A549 (cell line): Measurements from ENCODE around the gene MOSPD3. TPM values are rescaled to one million over a fixed set of nuclear protein-coding genes. Genes with fewer than 3 reads are reported as not detected.

Experiments
- ATAC-seq, 2 experiments: fragments of 200-7000 bp in 1 of 2; fragments of >200 bp in 1 of 2; cut with Nextera tagmentation in 1 of 2; cut with Tn5 transposase in 1 of 2; 3 replicates each; pipeline versions ENCODE4 v1.8.0 to v1.9.1; 2018 to 2020; ENCODE audit warnings: mild to moderate bottlenecking in 1 of 2, moderate library complexity in 1 of 2
- CTCF ChIA-PET: fragments of 300-600 bp; sonication (Branson Sonifier 250); formaldehyde crosslinking; extraction: SDS; loops from one replicate; lab custom pipeline; 2021; ENCODE audit warnings: antibody characterized with exemption, inconsistent platforms; lab: Yijun Ruan, JAX
- POLR2A ChIA-PET: fragments of 350-600 bp; formaldehyde crosslinking; extraction: SDS; loops from one replicate; lab custom pipeline; 2021; ENCODE audit warnings: antibody characterized with exemption, inconsistent platforms; lab: Yijun Ruan, JAX
- DNase-seq, 2 experiments: peaks; one replicate each; pipeline versions ENCODE4 v3.0.0 to v3.0.0-alpha.2; 2011 to 2016; ENCODE audit warnings: low read depth in 1 of 2, low spot score in 1 of 2
- FAIRE-seq: peaks from 2 replicates; lab custom pipeline; 2011; peaks lifted over from hg19 to GRCh38; lab: Jason Lieb, UNC
- H3K27ac ChIP-seq, 2 experiments: fragments of >200 bp; sonication (Bioruptor Twin); formaldehyde crosslinking; 3 replicates each; pipeline ENCODE4 v1.5.1; 2016 to 2017
- H3K4me1 ChIP-seq: fragments of >200 bp; sonication (Bioruptor Twin); formaldehyde crosslinking; 3 replicates; pipeline ENCODE4 v1.6.1; 2016
- H3K4me2 ChIP-seq: fragments of >200 bp; sonication (Bioruptor Twin); formaldehyde crosslinking; 3 replicates; pipeline ENCODE4 v1.6.1; 2016
- H3K4me3 ChIP-seq: fragments of >200 bp; sonication (Bioruptor Twin); formaldehyde crosslinking; 3 replicates; pipeline ENCODE4 v1.5.1; 2016
- H3K9me3 ChIP-seq: fragments of >200 bp; sonication (Bioruptor Twin); formaldehyde crosslinking; 3 replicates; pipeline ENCODE4 v1.6.1; 2016
- CBX8 ChIP-seq: fragments of 200-600 bp; sonication (generic); IDR thresholded peaks from 2 replicates; pipeline ENCODE4 v1.6.1; 2016
- EP300 ChIP-seq, 2 experiments: fragments of >200 bp; sonication (Bioruptor Twin); formaldehyde crosslinking; IDR thresholded peaks; 2 replicates in 1 of 2; 3 replicates in 1 of 2; pipeline ENCODE4 v1.6.1; 2016 to 2017
- ESRRA ChIP-seq: fragments of 150-350 bp; IDR thresholded peaks from 2 replicates; pipeline ENCODE4 v1.6.1; 2014; ENCODE audit warnings: mild to moderate bottlenecking, low read length, borderline replicate concordance
- FOSB ChIP-seq: fragments of 250-450 bp; sonication (Bioruptor Pico); IDR thresholded peaks from 2 replicates; pipeline ENCODE4 v1.5.0; 2020; ENCODE audit warnings: mild to moderate bottlenecking, moderate library complexity
- FOSL2 ChIP-seq, 2 experiments: fragments of 450-650 bp in 1 of 2; fragments of >200 bp in 1 of 2; sonication (Bioruptor Twin) in 1 of 2; formaldehyde crosslinking; IDR thresholded peaks; 2 replicates each; pipeline versions ENCODE4 v1.5.0 to v1.6.1; 2016 to 2020; ENCODE audit warnings: mild to moderate bottlenecking in 1 of 2, moderate library complexity in 1 of 2
- FOXS1 ChIP-seq: fragments of 250-450 bp; sonication (Bioruptor Pico); IDR thresholded peaks from 2 replicates; pipeline ENCODE4 v1.5.0; 2020; ENCODE audit warnings: mild to moderate bottlenecking, moderate library complexity
- HOXA7 ChIP-seq: fragments of 250-450 bp; sonication (Bioruptor Pico); IDR thresholded peaks from 2 replicates; pipeline ENCODE4 v1.5.0; 2020; ENCODE audit warnings: mild to moderate bottlenecking, moderate library complexity
- HOXB13 ChIP-seq: fragments of 250-450 bp; sonication (Bioruptor Pico); IDR thresholded peaks from 2 replicates; pipeline ENCODE4 v1.5.0; 2020; ENCODE audit warnings: low read depth, mild to moderate bottlenecking, moderate library complexity
- JUNB ChIP-seq: fragments of >200 bp; sonication (Bioruptor Twin); formaldehyde crosslinking; IDR thresholded peaks from 2 replicates; pipeline ENCODE4 v1.6.1; 2016
- KDM5A ChIP-seq: fragments of 200-600 bp; sonication (generic); IDR thresholded peaks from 2 replicates; pipeline ENCODE4 v1.6.1; 2016; ENCODE audit warnings: antibody characterized with exemption, mild to moderate bottlenecking
- MAFK ChIP-seq: fragments of 450-650 bp; IDR thresholded peaks from 2 replicates; pipeline ENCODE4 v1.6.1; 2014; ENCODE audit not compliant: partially characterized antibody
- MAX ChIP-seq: IDR thresholded peaks from 2 replicates; pipeline ENCODE4 v1.6.1; 2012
- MYC ChIP-seq: IDR thresholded peaks from 2 replicates; pipeline ENCODE4 v1.6.1; 2012; ENCODE audit warnings: mild to moderate bottlenecking, inconsistent platforms, low read length, improper control_type of control experiment, borderline replicate concordance
- NPAS2 ChIP-seq: fragments of 250-450 bp; sonication (Bioruptor Pico); IDR thresholded peaks from 2 replicates; pipeline ENCODE4 v1.8.0; 2022; ENCODE audit warnings: mild to moderate bottlenecking, moderate library complexity, borderline replicate concordance
- PHF8 ChIP-seq: fragments of 200-600 bp; sonication (generic); IDR thresholded peaks from 2 replicates; pipeline ENCODE4 v1.6.1; 2016; ENCODE audit warnings: low read depth, mild to moderate bottlenecking, antibody characterized with exemption, moderate library complexity, borderline replicate concordance
- POLR2AphosphoS2 ChIP-seq: conservative IDR thresholded peaks from 2 replicates; pipeline ENCODE4 v1.6.1; 2012; ENCODE audit warnings: low read length, improper control_type of control experiment, inconsistent platforms
- RAD21 ChIP-seq, 2 experiments: fragments of >200 bp in 1 of 2; sonication (Bioruptor Twin) in 1 of 2; formaldehyde crosslinking in 1 of 2; IDR thresholded peaks in 1 of 2; conservative IDR thresholded peaks in 1 of 2; 2 replicates in 1 of 2; 3 replicates in 1 of 2; pipeline ENCODE4 v1.6.1; 2012 to 2018; ENCODE audit warnings: inconsistent platforms in 1 of 2
- RARB ChIP-seq: fragments of 250-450 bp; sonication (Bioruptor Pico); IDR thresholded peaks from 2 replicates; pipeline ENCODE4 v1.8.0; 2021; ENCODE audit warnings: mild to moderate bottlenecking, moderate library complexity
- RFX5 ChIP-seq: fragments of 450-650 bp; IDR thresholded peaks from 2 replicates; pipeline ENCODE4 v1.7.1; 2014; ENCODE audit warnings: antibody characterized with exemption, mild to moderate bottlenecking, moderate library complexity
- RNF2 ChIP-seq: fragments of 200-600 bp; sonication (generic); IDR thresholded peaks from 2 replicates; pipeline ENCODE4 v1.6.1; 2016; ENCODE audit warnings: low read depth, mild to moderate bottlenecking, antibody characterized with exemption, moderate library complexity, borderline replicate concordance
- SREBF2 ChIP-seq: fragments of 450-650 bp; IDR thresholded peaks from 2 replicates; pipeline ENCODE4 v1.6.1; 2014; ENCODE audit warnings: mild to moderate bottlenecking, moderate library complexity
- TFCP2L1 ChIP-seq: fragments of 250-450 bp; sonication (Bioruptor Pico); IDR thresholded peaks from 2 replicates; pipeline ENCODE4 v1.5.0; 2021; ENCODE audit warnings: mild to moderate bottlenecking
- TP53 ChIP-seq: fragments of 250-450 bp; sonication (Bioruptor Pico); IDR thresholded peaks from 2 replicates; pipeline ENCODE4 v1.5.0; 2021; ENCODE audit warnings: mild to moderate bottlenecking, moderate library complexity
- USF2 ChIP-seq: fragments of 450-650 bp; IDR thresholded peaks from 2 replicates; pipeline ENCODE4 v1.6.1; 2014; ENCODE audit warnings: antibody characterized with exemption
- ZC3H11A ChIP-seq: fragments of 450-650 bp; IDR thresholded peaks from 2 replicates; pipeline ENCODE4 v1.6.1; 2014; ENCODE audit warnings: antibody characterized with exemption, mild to moderate bottlenecking
- WGBS: methylation state at CpG from one replicate; pipeline ENCODE4 v1.1.6; 2017; ENCODE audit errors: missing lambda C conversion rate; 5-methylcytosine and 5-hydroxymethylcytosine counted together
- polyA plus RNA-seq, 4 experiments: library from polyadenylated mRNA; depleted of rRNA in 3 of 4; stranded (reverse); fragments of >200 nt; fragmentation: RNase III in 1 of 4; extraction: RNeasy Plus Mini Kit Qiagen cat#74134 plus additional on column Dnase treatment in 1 of 4; gene quantifications; 2 replicates in 3 of 4; 3 replicates in 1 of 4; pipeline ENCODE4 v1.2.3, GENCODE V29; 2011 to 2017
- TF ChIP-seq, protein P1 (sequence below): fragments of >200 bp; sonication (Bioruptor Twin); formaldehyde crosslinking; IDR thresholded peaks from 3 replicates; pipeline ENCODE4 v1.5.1; 2016
- TF ChIP-seq, protein P2 (sequence below): fragments of 250-450 bp; sonication (Bioruptor Pico); IDR thresholded peaks from 2 replicates; pipeline ENCODE4 v1.5.0; 2020; ENCODE audit warnings: low read depth, mild to moderate bottlenecking, moderate library complexity

The MOSPD3 gene
- polyA plus RNA-seq, 2 of the 4 experiments (the other 2 are of a cell fraction) = 6.1 to 14.8 TPM

- H3K4me1 ChIP-seq = peaks cover 4% of the 10 kb centered on the region; the same call in 1 of the 3 replicates
- peak in 1 of 2 experiments; percentile 29; a peak in 3 of 6 replicates for ATAC-seq
- no peak for FAIRE-seq
- peak overlapping the region; percentile 96 for H3K4me2 ChIP-seq
- peak overlapping the region; percentile 83 to 90 for H3K27ac ChIP-seq
- WGBS = 29% methylated on average over 19 of the region's 29 CpGs
- no peak for DNase-seq
- POLR2A ChIA-PET = interaction anchor here (0.6 to 2.3 kb wide), 22 partner anchors 8 to 277 kb away, joined by 3 to 28 read pairs (median 4); partner anchors contain the start of genes FBXO24, GIGYF1, GNB2 and LRCH4
- CTCF ChIA-PET = interaction anchor here (0.6 to 8.8 kb wide), 14 partner anchors 8 to 239 kb away, joined by 3 to 69 read pairs (median 5); partner anchors contain the start of genes POP7 and SLC12A9
- peak overlapping the region; percentile 67 for H3K4me3 ChIP-seq
- no peaks in the 10 kb centered on the region for H3K9me3 ChIP-seq
- no peak for TF ChIP-seq RAD21 (conservative IDR thresholded peaks at IDR 0.05 in 1 of 2, IDR thresholded peaks at IDR 0.05 in 1 of 2)
- TF ChIP-seq JUNB = no peak
- 0 out of 2 replicates have a peak, but pooled peaks have one; percentile 27 for TF ChIP-seq RNF2
- no peak for TF ChIP-seq RFX5
- TF ChIP-seq, all 56 proteins: peak for 1
These were observed 520 bp downstream of the MOSPD3 start for GRCh38 chr7:100612730-100613390.

GRCh38 chr7:100613412-100614175, 1.3 kb downstream of the MOSPD3 start:
- no peak for ATAC-seq
- 92% methylated on average over 13 of the region's 13 CpGs for WGBS
- TF ChIP-seq FOSL2 (IDR thresholded peaks at IDR 0.05) (no peak), FOSL2 (CRISPR knock-in tag; IDR thresholded peaks at IDR 0.05) (no peak), MYC (no peak), HOXB13 (CRISPR knock-in tag) (no peak), SREBF2 (no peak), MAX (no peak), TP53 (CRISPR knock-in tag) (no peak), RNF2 (no peak), ZC3H11A (no peak), RFX5 (no peak)
- DNase-seq = no peak
- Histone ChIP-seq H3K4me1 (peaks cover 4% of the 10 kb centered on the region; the same call in 1 of the 3 replicates), H3K9me3 (no peaks in the 10 kb centered on the region), H3K4me2 (peak overlapping the region; percentile 96), H3K27ac (peak overlapping the region in 1 of 2 experiments; percentile 90; a peak in 2 of 6 replicates), H3K4me3 (no peak overlapping the region)
- FAIRE-seq = no peak
- ChIA-PET POLR2A (interaction anchor here (0.5 to 2.3 kb wide), 4 partner anchors 19 to 150 kb away, joined by 3 to 15 read pairs (median 5); partner anchors contain the start of genes FBXO24 and LRCH4), CTCF (interaction anchor here (1.2 to 8.8 kb wide), 11 partner anchors 9 to 239 kb away, joined by 3 to 69 read pairs (median 5); partner anchors contain the start of gene SLC12A9)

GRCh38 chr7:100614308-100614861, 2.0 kb downstream of the MOSPD3 start:
- CTCF ChIA-PET = interaction anchor here (0.6 to 8.8 kb wide), 11 partner anchors 9 to 145 kb away, joined by 3 to 69 read pairs (median 5); no protein-coding TSS in a partner anchor
- POLR2A ChIA-PET = no interaction called here
- ATAC-seq = no peak
- no peak for FAIRE-seq
- Histone ChIP-seq H3K4me2 (no peak overlapping the region), H3K4me1 (peaks cover 4% of the 10 kb centered on the region; the same call in 1 of the 3 replicates), H3K9me3 (no peaks in the 10 kb centered on the region), H3K4me3 (no peak overlapping the region), H3K27ac (no peak overlapping the region)
- DNase-seq = no peak
- 79% methylated on average over 6 of the region's 6 CpGs for WGBS
- no peak for TF ChIP-seq HOXA7 (CRISPR knock-in tag)
- no peak for TF ChIP-seq MAFK
- no peak for TF ChIP-seq RAD21 (conservative IDR thresholded peaks at IDR 0.05 in 1 of 2, IDR thresholded peaks at IDR 0.05 in 1 of 2)
- TF ChIP-seq FOXS1 (CRISPR knock-in tag) = no peak
- TF ChIP-seq KDM5A = no peak
- no peak for TF ChIP-seq ESRRA
- TF ChIP-seq, protein P1, sequence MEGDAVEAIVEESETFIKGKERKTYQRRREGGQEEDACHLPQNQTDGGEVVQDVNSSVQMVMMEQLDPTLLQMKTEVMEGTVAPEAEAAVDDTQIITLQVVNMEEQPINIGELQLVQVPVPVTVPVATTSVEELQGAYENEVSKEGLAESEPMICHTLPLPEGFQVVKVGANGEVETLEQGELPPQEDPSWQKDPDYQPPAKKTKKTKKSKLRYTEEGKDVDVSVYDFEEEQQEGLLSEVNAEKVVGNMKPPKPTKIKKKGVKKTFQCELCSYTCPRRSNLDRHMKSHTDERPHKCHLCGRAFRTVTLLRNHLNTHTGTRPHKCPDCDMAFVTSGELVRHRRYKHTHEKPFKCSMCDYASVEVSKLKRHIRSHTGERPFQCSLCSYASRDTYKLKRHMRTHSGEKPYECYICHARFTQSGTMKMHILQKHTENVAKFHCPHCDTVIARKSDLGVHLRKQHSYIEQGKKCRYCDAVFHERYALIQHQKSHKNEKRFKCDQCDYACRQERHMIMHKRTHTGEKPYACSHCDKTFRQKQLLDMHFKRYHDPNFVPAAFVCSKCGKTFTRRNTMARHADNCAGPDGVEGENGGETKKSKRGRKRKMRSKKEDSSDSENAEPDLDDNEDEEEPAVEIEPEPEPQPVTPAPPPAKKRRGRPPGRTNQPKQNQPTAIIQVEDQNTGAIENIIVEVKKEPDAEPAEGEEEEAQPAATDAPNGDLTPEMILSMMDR = no peak
- TF ChIP-seq, protein P2, sequence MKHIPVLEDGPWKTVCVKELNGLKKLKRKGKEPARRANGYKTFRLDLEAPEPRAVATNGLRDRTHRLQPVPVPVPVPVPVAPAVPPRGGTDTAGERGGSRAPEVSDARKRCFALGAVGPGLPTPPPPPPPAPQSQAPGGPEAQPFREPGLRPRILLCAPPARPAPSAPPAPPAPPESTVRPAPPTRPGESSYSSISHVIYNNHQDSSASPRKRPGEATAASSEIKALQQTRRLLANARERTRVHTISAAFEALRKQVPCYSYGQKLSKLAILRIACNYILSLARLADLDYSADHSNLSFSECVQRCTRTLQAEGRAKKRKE = no peak
- no peak for TF ChIP-seq USF2
- TF ChIP-seq PHF8 = no peak
- no peak for TF ChIP-seq POLR2AphosphoS2
- no peak for TF ChIP-seq NPAS2 (CRISPR knock-in tag)
- no peak for TF ChIP-seq CBX8
- TF ChIP-seq TFCP2L1 (CRISPR knock-in tag) = no peak
- TF ChIP-seq RARB (CRISPR knock-in tag) = no peak
- no peak for TF ChIP-seq FOSB
- no peak for TF ChIP-seq EP300 (IDR thresholded peaks at IDR 0.05)
